Ovary (tissue), 3 donors: ENCODE data around the gene CNOT6L.

Experiments
- EP300 ChIP-seq: sonication (generic); formaldehyde crosslinking; IDR thresholded peaks from one replicate; pipeline ENCODE4 v1.6.1; 2017; ENCODE audit warnings: antibody characterized with exemption
- TF ChIP-seq, protein P1 (sequence below), 3 donors: fragments of 450-650 bp in 2 of 3; fragments of 200-600 bp in 1 of 3; IDR thresholded peaks; one replicate each; pipeline versions ENCODE4 v1.5.1 to v1.8.0; 2016 to 2022; ENCODE audit warnings: antibody characterized with exemption in 3 of 3, mild to moderate bottlenecking in 1 of 3
- donor health status: DM: no; HTN: no; CAD: no.

DNA sequence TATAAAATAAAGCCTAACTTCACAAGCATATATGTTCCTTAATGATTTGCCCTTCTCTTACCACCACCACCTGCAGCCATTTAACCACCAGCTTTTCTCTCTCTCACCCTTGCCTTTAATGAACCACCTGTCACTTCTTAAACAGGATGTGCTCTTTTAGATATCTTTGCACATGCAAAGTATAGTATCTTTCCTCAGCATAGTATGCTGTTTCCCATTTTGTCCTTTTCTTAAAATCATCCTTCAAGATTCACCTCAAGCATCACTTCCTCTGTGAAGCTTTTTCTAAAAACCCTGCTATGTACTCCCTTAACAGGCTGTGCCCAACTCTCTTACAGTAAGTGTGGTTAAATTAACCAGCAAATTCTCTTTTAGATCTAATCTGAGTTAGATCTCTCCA lies 8.2 kb upstream of the CNOT6L start:
- TF ChIP-seq, protein P1, sequence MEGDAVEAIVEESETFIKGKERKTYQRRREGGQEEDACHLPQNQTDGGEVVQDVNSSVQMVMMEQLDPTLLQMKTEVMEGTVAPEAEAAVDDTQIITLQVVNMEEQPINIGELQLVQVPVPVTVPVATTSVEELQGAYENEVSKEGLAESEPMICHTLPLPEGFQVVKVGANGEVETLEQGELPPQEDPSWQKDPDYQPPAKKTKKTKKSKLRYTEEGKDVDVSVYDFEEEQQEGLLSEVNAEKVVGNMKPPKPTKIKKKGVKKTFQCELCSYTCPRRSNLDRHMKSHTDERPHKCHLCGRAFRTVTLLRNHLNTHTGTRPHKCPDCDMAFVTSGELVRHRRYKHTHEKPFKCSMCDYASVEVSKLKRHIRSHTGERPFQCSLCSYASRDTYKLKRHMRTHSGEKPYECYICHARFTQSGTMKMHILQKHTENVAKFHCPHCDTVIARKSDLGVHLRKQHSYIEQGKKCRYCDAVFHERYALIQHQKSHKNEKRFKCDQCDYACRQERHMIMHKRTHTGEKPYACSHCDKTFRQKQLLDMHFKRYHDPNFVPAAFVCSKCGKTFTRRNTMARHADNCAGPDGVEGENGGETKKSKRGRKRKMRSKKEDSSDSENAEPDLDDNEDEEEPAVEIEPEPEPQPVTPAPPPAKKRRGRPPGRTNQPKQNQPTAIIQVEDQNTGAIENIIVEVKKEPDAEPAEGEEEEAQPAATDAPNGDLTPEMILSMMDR (IDR thresholded peaks at IDR 0.05), result no peak
- no peak for TF ChIP-seq EP300
